C4-2B (cell line): ENCODE measurements around the gene GSAP.

Experiments
- H3K27ac ChIP-seq: fragments of 450-650 bp; 2 replicates; pipeline ENCODE4 v1.5.1; 2017
- ZFX ChIP-seq: fragments of 450-650 bp; IDR thresholded peaks from 2 replicates; pipeline ENCODE4 v1.6.1; 2017
- TF ChIP-seq, protein P1 (sequence below): fragments of 450-650 bp; conservative IDR thresholded peaks from 2 replicates; pipeline ENCODE4 v1.5.1; 2017; ENCODE audit warnings: mild to moderate bottlenecking

The GSAP gene

GRCh38 chr7:77329466-77330168, 86.5 kb downstream of the GSAP start:
- no peak overlapping the region for H3K27ac ChIP-seq
- TF ChIP-seq, protein P1, sequence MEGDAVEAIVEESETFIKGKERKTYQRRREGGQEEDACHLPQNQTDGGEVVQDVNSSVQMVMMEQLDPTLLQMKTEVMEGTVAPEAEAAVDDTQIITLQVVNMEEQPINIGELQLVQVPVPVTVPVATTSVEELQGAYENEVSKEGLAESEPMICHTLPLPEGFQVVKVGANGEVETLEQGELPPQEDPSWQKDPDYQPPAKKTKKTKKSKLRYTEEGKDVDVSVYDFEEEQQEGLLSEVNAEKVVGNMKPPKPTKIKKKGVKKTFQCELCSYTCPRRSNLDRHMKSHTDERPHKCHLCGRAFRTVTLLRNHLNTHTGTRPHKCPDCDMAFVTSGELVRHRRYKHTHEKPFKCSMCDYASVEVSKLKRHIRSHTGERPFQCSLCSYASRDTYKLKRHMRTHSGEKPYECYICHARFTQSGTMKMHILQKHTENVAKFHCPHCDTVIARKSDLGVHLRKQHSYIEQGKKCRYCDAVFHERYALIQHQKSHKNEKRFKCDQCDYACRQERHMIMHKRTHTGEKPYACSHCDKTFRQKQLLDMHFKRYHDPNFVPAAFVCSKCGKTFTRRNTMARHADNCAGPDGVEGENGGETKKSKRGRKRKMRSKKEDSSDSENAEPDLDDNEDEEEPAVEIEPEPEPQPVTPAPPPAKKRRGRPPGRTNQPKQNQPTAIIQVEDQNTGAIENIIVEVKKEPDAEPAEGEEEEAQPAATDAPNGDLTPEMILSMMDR = no peak

DNA sequence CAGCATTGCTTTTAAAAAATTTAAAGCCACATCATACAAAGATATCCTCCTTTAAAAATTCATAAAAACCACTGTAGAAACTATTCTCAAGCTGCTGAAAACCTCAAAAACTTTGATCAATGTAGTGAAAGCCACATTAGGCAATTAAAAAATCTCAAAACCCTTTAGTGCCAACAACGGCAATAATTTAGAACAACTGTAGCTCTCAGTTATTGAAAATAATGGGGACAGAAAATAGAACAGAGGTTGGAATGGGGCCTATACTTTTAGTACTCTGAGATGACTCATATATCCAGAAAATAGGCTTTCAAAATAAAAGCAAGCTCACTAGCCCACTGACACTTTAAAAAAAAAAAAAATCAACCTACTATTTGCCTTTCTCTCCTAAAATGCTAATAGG, 87.5 kb downstream of the GSAP start:
- no peak overlapping the region for H3K27ac ChIP-seq
- TF ChIP-seq, protein P1 = no peak
- TF ChIP-seq ZFX = no peak

- TF ChIP-seq ZFX = no peak
- TF ChIP-seq, protein P1 = no peak
- H3K27ac ChIP-seq = no peak overlapping the region
Observed at GRCh38 chr7:77327932-77328628, 88.1 kb downstream of the GSAP start.

GRCh38 chr7:77327067-77327931, 88.8 kb downstream of the GSAP start:
- no peak for TF ChIP-seq ZFX
- TF ChIP-seq, protein P1 = no peak
- no peak overlapping the region for H3K27ac ChIP-seq

DNA sequence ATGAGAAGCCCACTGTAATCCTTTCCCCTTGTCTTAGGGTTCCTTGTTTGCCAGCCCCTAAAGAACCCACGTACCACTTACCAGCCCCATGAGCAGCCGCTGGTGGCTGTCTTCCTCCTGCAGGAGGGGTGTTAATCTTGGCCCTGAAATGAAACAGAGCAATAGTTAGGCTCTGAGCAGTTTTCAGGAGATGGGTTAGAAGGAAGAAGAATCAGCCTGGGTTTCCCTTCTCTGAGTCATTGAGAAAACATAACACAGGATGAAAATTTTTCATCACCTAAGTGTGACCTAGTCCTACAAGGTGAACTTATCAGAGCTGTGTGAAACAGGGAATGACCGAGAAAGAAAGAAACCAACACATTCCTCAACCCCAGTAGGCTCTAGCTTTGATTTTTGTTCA, 90.0 kb downstream of the GSAP start:
- TF ChIP-seq ZFX = no peak
- TF ChIP-seq, protein P1 = no peak
- H3K27ac ChIP-seq = no peak overlapping the region

DNA sequence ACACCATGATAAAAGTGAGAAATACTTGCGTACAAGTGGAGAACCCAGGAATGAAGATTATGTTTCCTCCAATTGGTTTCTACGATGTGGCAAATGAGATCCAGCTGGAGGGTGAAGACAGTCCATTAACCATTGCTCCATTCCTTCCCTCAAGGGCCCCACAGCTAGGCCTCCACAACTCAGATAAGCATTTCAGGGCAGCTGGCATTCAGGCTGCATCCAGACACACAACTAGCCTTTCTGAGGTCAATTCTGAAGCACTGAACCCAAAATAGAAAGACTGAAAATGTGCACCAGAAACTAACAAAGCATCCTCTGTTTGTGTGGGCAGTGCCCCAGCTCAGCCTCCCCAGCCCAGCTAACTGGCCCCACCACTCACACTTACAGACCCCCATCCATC, 94.8 kb downstream of the GSAP start:
- TF ChIP-seq, protein P1 = no peak
- no peak overlapping the region for H3K27ac ChIP-seq

DNA sequence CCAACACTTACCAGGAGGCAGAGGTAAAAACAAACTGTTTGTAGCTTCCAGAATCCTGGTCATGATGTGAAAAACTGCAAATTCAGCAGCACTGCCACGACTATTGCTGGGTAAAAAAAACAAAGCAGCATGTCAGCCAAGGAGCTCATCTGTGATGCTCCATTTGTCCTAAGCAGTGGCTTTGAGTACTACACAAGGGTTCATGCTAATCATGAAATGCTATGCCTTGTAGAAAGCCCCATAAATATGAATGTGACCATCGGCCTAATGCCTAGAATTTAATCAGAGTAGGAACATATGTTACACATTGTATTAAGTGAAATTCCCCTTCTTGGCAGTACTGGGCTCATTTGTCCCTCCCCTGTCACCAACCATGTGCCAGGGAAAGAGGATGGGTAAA, 95.4 kb downstream of the GSAP start:
- no peak overlapping the region for H3K27ac ChIP-seq
- no peak for TF ChIP-seq ZFX
- TF ChIP-seq, protein P1 = no peak
